NCI-H82 treated with DMSO at 0.1 percent for 48 hours (cell line): ENCODE results near the gene ITGA8.
A peak's percentile ranks its signal among the peaks of the same experiment; 100 is the strongest.
"Not testable (repeated sequence)": the region's sequence is repeated elsewhere in the genome, so short reads cannot be mapped to it uniquely, and the experiment has no call there.

Source experiments
- DNase-seq: peaks from one replicate; lab custom pipeline; 2025; ENCODE audit not compliant: unreplicated experiment; lab: John Stamatoyannopoulos, UW

The ITGA8 gene

GRCh38 chr10:15624401-15625196 lies 95.1 kb downstream of the ITGA8 start:
- no peak for DNase-seq

- no peak for DNase-seq
Observed at GRCh38 chr10:15620836-15621515, 98.7 kb downstream of the ITGA8 start.

GRCh38 chr10:15620337-15620736 lies 99.4 kb downstream of the ITGA8 start:
- no peak for DNase-seq

- no peak for DNase-seq
Observed at GRCh38 chr10:15609246-15609645, 110.5 kb downstream of the ITGA8 start.

- DNase-seq = no peak
Observed at GRCh38 chr10:15606377-15606776, 113.3 kb downstream of the ITGA8 start.

GRCh38 chr10:15605740-15606369 lies 113.9 kb downstream of the ITGA8 start:
- DNase-seq = no peak

GRCh38 chr10:15603446-15604011 lies 116.2 kb downstream of the ITGA8 start:
- DNase-seq = no peak

GRCh38 chr10:15601819-15602218 lies 117.9 kb downstream of the ITGA8 start:
- no peak for DNase-seq

- DNase-seq = no peak
Observed at GRCh38 chr10:15595260-15595659, 124.5 kb downstream of the ITGA8 start.

- DNase-seq = no peak
Observed at GRCh38 chr10:15591937-15592336, 127.8 kb downstream of the ITGA8 start.

- no peak for DNase-seq
Observed at GRCh38 chr10:15591431-15591830, 128.3 kb downstream of the ITGA8 start.

GRCh38 chr10:15588635-15589508 lies 130.8 kb downstream of the ITGA8 start:
- no peak for DNase-seq

- DNase-seq = no peak
Observed at GRCh38 chr10:15588151-15588550, 131.6 kb downstream of the ITGA8 start.

- DNase-seq = no peak
Observed at GRCh38 chr10:15587271-15587670, 132.5 kb downstream of the ITGA8 start.

- DNase-seq = peak; percentile 32
Observed at GRCh38 chr10:15585303-15585715, 134.4 kb downstream of the ITGA8 start.

GRCh38 chr10:15582972-15583371 lies 136.8 kb downstream of the ITGA8 start:
- not testable (repeated sequence) for DNase-seq

- no peak for DNase-seq
Observed at GRCh38 chr10:15579605-15580004, 140.1 kb downstream of the ITGA8 start.

- no peak for DNase-seq
Observed at GRCh38 chr10:15572531-15573045, 147.1 kb downstream of the ITGA8 start.

GRCh38 chr10:15571575-15571974 lies 148.1 kb downstream of the ITGA8 start:
- no peak for DNase-seq

- no peak for DNase-seq
Observed at GRCh38 chr10:15570738-15571339, 148.9 kb downstream of the ITGA8 start.
